HCT116 (cell line): ENCODE measurements around the gene GSTT2.

Experiments
- CTCF ChIP-seq, 3 experiments: fragments of 200-600 bp in 1 of 3; sonication (generic) in 1 of 3; IDR thresholded peaks in 2 of 3; conservative IDR thresholded peaks in 1 of 3; 2 replicates each; pipeline ENCODE4 v1.5.1; 2012 to 2017; ENCODE audit warnings: low read depth in 2 of 3, low read length in 2 of 3, antibody characterized with exemption in 1 of 3, borderline replicate concordance in 1 of 3, control low read depth in 1 of 3, mild to moderate bottlenecking in 1 of 3, mixed read lengths in 1 of 3, mixed run types in 1 of 3, moderate library complexity in 1 of 3; ENCODE audit not compliant: insufficient read depth in 1 of 3
- EZH2phosphoT487 ChIP-seq: fragments of 200-600 bp; IDR thresholded peaks from 2 replicates; pipeline ENCODE4 v1.6.1; 2018; ENCODE audit warnings: antibody characterized with exemption, borderline replicate concordance
- REST ChIP-seq: IDR thresholded peaks from 2 replicates; pipeline ENCODE4 v1.6.1; 2012; ENCODE audit warnings: low read depth
- SP1 ChIP-seq: IDR thresholded peaks from 2 replicates; pipeline ENCODE4 v1.6.1; 2012; ENCODE audit warnings: low read depth
- ZBTB33 ChIP-seq: IDR thresholded peaks from 2 replicates; pipeline ENCODE4 v1.6.1; 2011; ENCODE audit warnings: mild to moderate bottlenecking, low read length, moderate library complexity; ENCODE audit not compliant: insufficient replicate concordance; ENCODE audit errors: extremely low read depth

- TF ChIP-seq CTCF (IDR thresholded peaks at IDR 0.05 in 2 of 3, conservative IDR thresholded peaks at IDR 0.05 in 1 of 3; ENCODE audit: borderline replicate concordance in 1 of 3, insufficient read depth in 1 of 3, low read depth in 2 of 3, low read length in 2 of 3) (no peak), SP1 (no peak), ZBTB33 (no peak), REST (no peak), EZH2phosphoT487 (no peak)
Observed at GRCh38 chr22:24028533-24028932, 48.6 kb downstream of the GSTT2 start.
